K562 (cell line): ENCODE measurements around the gene CABP4. TPM values are rescaled to one million over a fixed set of nuclear protein-coding genes. Genes with fewer than 3 reads are reported as not detected.

Experiments
- BHLHE40 ChIP-seq: IDR thresholded peaks from 2 replicates; pipeline ENCODE4 v1.6.1; 2011; ENCODE audit warnings: low read length, improper control_type of control experiment
- CBX5 ChIP-seq: IDR thresholded peaks from 2 replicates; pipeline ENCODE4 v1.6.1; 2014; ENCODE audit warnings: low read depth, borderline replicate concordance
- ELK3 ChIP-seq: fragments of 450-650 bp; formaldehyde crosslinking; IDR thresholded peaks from 2 replicates; pipeline ENCODE4 v1.4.0; 2020; ENCODE audit warnings: mild to moderate bottlenecking
- EZH2 ChIP-seq: IDR thresholded peaks from 2 replicates; pipeline ENCODE4 v1.6.1; 2012; ENCODE audit warnings: low read depth, mild to moderate bottlenecking, inconsistent platforms, low read length, borderline replicate concordance
- GTF2A2 ChIP-seq: IDR thresholded peaks from 2 replicates; pipeline ENCODE4 v1.6.1; 2016; ENCODE audit warnings: mild to moderate bottlenecking, missing genetic modification characterization, missing compliant biosample characterization
- KHSRP ChIP-seq: fragments of 450-650 bp; IDR thresholded peaks from 2 replicates; pipeline ENCODE4 v1.6.1; 2017
- MXD1 ChIP-seq: fragments of 250-450 bp; sonication (Bioruptor Pico); IDR thresholded peaks from 2 replicates; pipeline ENCODE4 v1.8.0; 2021; ENCODE audit warnings: borderline replicate concordance, mild to moderate bottlenecking, moderate library complexity; ENCODE audit not compliant: poor library complexity, severe bottlenecking
- NR2C1 ChIP-seq, 2 experiments: fragments of 450-650 bp; IDR thresholded peaks; 2 replicates each; pipeline ENCODE4 v1.6.1; 2017; ENCODE audit warnings: mild to moderate bottlenecking in 2 of 2, antibody characterized with exemption in 1 of 2, inconsistent platforms in 1 of 2, missing compliant biosample characterization in 1 of 2, missing genetic modification characterization in 1 of 2
- RB1 ChIP-seq: fragments of 450-650 bp; IDR thresholded peaks from 2 replicates; pipeline ENCODE4 v1.6.1; 2017; ENCODE audit warnings: low read depth, mild to moderate bottlenecking
- SMARCA5 ChIP-seq: fragments of 450-650 bp; IDR thresholded peaks from 2 replicates; pipeline ENCODE4 v1.6.1; 2016
- SNRNP70 ChIP-seq: fragments of 200-400 bp; formaldehyde crosslinking; optimal IDR thresholded peaks from 2 replicates; pipeline ENCODE3; 2017; ENCODE audit warnings: low read depth, low read length
- TAL1 ChIP-seq: fragments of 450-650 bp; IDR thresholded peaks from 2 replicates; pipeline ENCODE4 v1.6.1; 2016; ENCODE audit warnings: mild to moderate bottlenecking
- YY1 ChIP-seq, 3 experiments: IDR thresholded peaks; 2 replicates each; pipeline ENCODE4 v1.6.1; 2011; ENCODE audit warnings: low read length in 2 of 3, mild to moderate bottlenecking in 2 of 3, moderate library complexity in 2 of 3, borderline replicate concordance in 1 of 3, control low read depth in 1 of 3, low read depth in 1 of 3; ENCODE audit not compliant: insufficient read depth in 3 of 3, insufficient replicate concordance in 2 of 3, control insufficient read depth in 1 of 3, insufficient read length in 1 of 3; ENCODE audit errors: extremely low read depth in 1 of 3
- ZEB2 ChIP-seq: fragments of 450-650 bp; IDR thresholded peaks from 2 replicates; pipeline ENCODE4 v1.6.1; 2016
- ZFPM2 ChIP-seq: fragments of 250-450 bp; sonication (Bioruptor Pico); IDR thresholded peaks from 2 replicates; pipeline ENCODE4 v1.5.1; 2022; ENCODE audit warnings: mild to moderate bottlenecking
- ZNF140 ChIP-seq: fragments of 250-450 bp; sonication (Bioruptor Pico); IDR thresholded peaks from 2 replicates; pipeline ENCODE4 v1.8.0; 2021; ENCODE audit warnings: moderate library complexity, mild to moderate bottlenecking, inconsistent platforms
- ZNF408 ChIP-seq: fragments of 250-450 bp; sonication (Bioruptor Pico); IDR thresholded peaks from 2 replicates; pipeline ENCODE4 v1.4.0; 2020; ENCODE audit warnings: low read depth, mild to moderate bottlenecking, moderate library complexity
- ZNF699 ChIP-seq: fragments of 250-450 bp; sonication (Bioruptor Pico); IDR thresholded peaks from 2 replicates; pipeline ENCODE4 v1.8.0; 2021; ENCODE audit warnings: mild to moderate bottlenecking, moderate library complexity; ENCODE audit not compliant: insufficient replicate concordance
- polyA plus RNA-seq, 8 experiments: library from polyadenylated mRNA; depleted of rRNA in 4 of 8; stranded (reverse) in 5 of 8; unstranded in 3 of 8; fragments of >200 nt; fragmentation: Nextera tagmentation in 2 of 8; fragmentation: Illumina TruSeq in 1 of 8; extraction: Ambion mirVana in 2 of 8; extraction: Trizol in 1 of 8; gene quantifications; 2 replicates each; pipeline versions ENCODE4 v1.2.1 to v1.2.3, GENCODE V29; 2011 to 2014; ENCODE audit warnings: inconsistent platforms in 1 of 8, missing spikeins in 1 of 8
- total RNA-seq, 7 experiments: library from RNA; depleted of rRNA in 6 of 7; stranded (reverse); fragments of >200 nt in 6 of 7; fragmentation: Illumina TruSeq in 2 of 7; extraction: Trizol in 2 of 7; gene quantifications; 2 replicates each; pipeline versions ENCODE4 v1.2.1 to v1.2.3, GENCODE V29; 2011 to 2021; ENCODE audit warnings: low replicate concordance in 1 of 7

CABP4 gene
- total and polyA plus RNA-seq, 9 of the 15 experiments (the other 6 are each of a cell fraction or from before 2014, with no cell fraction given), result 0.11 TPM; not detected in 8

GRCh38 chr11:67505605-67506396, 50.6 kb downstream of the CABP4 start (continued):
- TF ChIP-seq RB1 (peak; percentile 90), ZEB2 (no peak), TAL1 (no peak), SNRNP70 (no peak), GTF2A2 (tag) (no peak), KHSRP (no peak), ZFPM2 (CRISPR knock-in tag) (no peak), ELK3 (CRISPR knock-in tag) (no peak), NR2C1 (IDR thresholded peaks at IDR 0.05) (no peak), NR2C1 (tag; IDR thresholded peaks at IDR 0.05) (no peak), BHLHE40 (no peak; the same call in 1 of the 2 replicates), ZNF699 (CRISPR knock-in tag) (no peak), SMARCA5 (no peak), ZNF140 (CRISPR knock-in tag) (no peak), CBX5 (no peak), ZNF408 (CRISPR knock-in tag) (no peak), YY1 (IDR thresholded peaks at IDR 0.05; ENCODE audit: borderline replicate concordance in 1 of 3, control insufficient read depth in 1 of 3, extremely low read depth in 1 of 3, insufficient read depth in 3 of 3, insufficient read length in 1 of 3, insufficient replicate concordance in 2 of 3, low read depth in 1 of 3, low read length in 2 of 3) (peak in 1 of 3 experiments; percentile 51), EZH2 (no peak), MXD1 (no peak)
